ENCODE results near the gene SLX4.

DNA sequence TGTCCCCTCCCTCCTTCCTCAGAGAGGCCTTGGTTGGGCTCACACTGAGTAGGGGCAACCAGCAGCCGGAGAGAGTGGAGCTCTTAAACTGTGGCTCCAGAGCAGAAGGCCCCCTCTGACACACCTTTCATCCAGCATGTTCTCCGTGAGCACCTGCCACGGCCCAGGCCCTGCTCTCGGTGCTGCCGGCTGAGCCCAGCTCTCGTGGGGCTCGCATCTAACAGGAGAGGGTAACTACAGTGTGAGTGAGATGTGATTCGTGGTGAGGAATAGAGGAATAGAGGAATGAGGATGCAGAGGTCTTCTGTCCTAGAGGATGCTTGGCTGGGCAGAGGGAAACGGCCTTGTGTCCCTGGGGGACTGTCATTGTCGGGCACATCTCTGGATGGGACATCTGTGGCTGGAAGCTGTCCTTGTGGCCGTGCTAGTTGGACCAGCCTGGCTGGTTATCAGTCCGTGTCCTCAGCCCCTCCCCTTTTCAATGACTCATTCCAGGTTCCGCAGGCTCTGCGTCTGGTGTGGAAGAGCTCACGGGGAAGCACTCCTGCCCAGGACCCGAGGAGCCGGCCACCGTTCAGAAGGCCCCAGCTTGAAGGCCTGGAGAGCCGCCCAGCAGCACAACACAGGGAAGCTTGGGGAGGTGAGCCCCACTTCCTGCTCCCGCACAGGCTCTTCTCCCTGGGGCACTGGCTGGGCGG is 31.1 kb upstream of the SLX4 start:
- TF ChIP-seq POLR2AphosphoS5 (IDR thresholded peaks at IDR 0.05; ENCODE audit: low read depth, low read length) (no peak), TAF1 (IDR thresholded peaks at IDR 0.05; ENCODE audit: borderline replicate concordance, insufficient read depth, low read length) (no peak)
